Measurements from ENCODE around the gene SKAP2.

The SKAP2 gene

DNA sequence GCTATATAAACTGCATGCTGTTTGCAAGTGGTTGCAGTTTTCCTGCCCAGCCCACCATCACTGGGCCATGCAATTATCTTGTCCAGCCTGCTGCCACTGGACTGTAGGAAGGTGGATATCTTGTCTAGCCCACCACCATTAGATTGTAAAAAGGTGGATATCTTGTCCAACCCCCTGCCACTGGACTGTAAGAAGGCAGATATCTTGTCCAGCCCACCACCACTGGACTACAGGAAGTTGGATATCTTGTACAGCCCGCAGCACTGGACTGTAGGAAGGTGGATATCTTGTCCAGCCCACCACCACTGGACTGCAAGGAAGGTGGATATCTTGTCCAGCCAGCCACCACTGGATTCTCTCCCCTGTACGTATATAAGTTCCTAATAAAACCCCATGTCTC is 69.8 kb downstream of the SKAP2 start:
- H3K23ac ChIP-seq (ENCODE audit: low read length) = no peak overlapping the region
- H4K12ac ChIP-seq (ENCODE audit: low read depth, low read length) = no peak overlapping the region
- no peaks in the 10 kb centered on the region for H3K36me3 ChIP-seq (ENCODE audit: control insufficient read depth in 1 of 2, insufficient read depth in 2 of 2, low read length in 2 of 2)
- H3K4me2 ChIP-seq (ENCODE audit: low read length) = no peak overlapping the region
- no CpG with 5 or more reads among the region's 2 CpGs for WGBS (ENCODE audit: extremely low coverage, insufficient coverage, insufficient read length)
- no peak overlapping the region for H3K14ac ChIP-seq (ENCODE audit: low read length)
- no peak overlapping the region for H3K4ac ChIP-seq (ENCODE audit: low read depth, low read length)
- no peaks in the 10 kb centered on the region for H3K79me1 ChIP-seq (ENCODE audit: low read length)
- H3K9me3 ChIP-seq (ENCODE audit: insufficient read depth, low read depth, low read length) = no peaks in the 10 kb centered on the region
- no peak overlapping the region for H2AFZ ChIP-seq (ENCODE audit: insufficient read depth, low read length, poor library complexity)
- no peaks in the 10 kb centered on the region for H3K27me3 ChIP-seq (ENCODE audit: insufficient read depth, low read length)
- no peak overlapping the region for H2BK5ac ChIP-seq (ENCODE audit: low read depth, low read length, poor library complexity)
- no peaks in the 10 kb centered on the region for H3K79me2 ChIP-seq (ENCODE audit: control insufficient read depth, insufficient read depth, low read length, poor library complexity)
- no peak overlapping the region for H3K27ac ChIP-seq (ENCODE audit: low read depth, low read length)
- no peak overlapping the region for H2AK5ac ChIP-seq (ENCODE audit: low read length)
- no peak for DNase-seq
- H3K4me3 ChIP-seq (ENCODE audit: low read depth, low read length) = no peak overlapping the region
- no peak overlapping the region for H3K18ac ChIP-seq (ENCODE audit: low read length)
- no peak overlapping the region for H4K8ac ChIP-seq (ENCODE audit: low read depth, low read length)
- no peak overlapping the region for H3K9ac ChIP-seq (ENCODE audit: low read length)
- H2BK12ac ChIP-seq (ENCODE audit: low read length) = no peak overlapping the region
- H4K91ac ChIP-seq (ENCODE audit: low read depth, low read length) = no peak overlapping the region
- H3K4me1 ChIP-seq (ENCODE audit: control insufficient read depth in 1 of 2, insufficient read depth in 2 of 2, low read length in 2 of 2) = no peaks in the 10 kb centered on the region
- no peak overlapping the region for H2BK120ac ChIP-seq (ENCODE audit: insufficient read depth, low read length, poor library complexity)

GRCh38 chr7:26792576-26792975 is 71.8 kb downstream of the SKAP2 start:
- Histone ChIP-seq H3K23ac (ENCODE audit: low read length) (no peak overlapping the region), H3K79me1 (ENCODE audit: low read length) (no peaks in the 10 kb centered on the region), H2BK12ac (ENCODE audit: low read length) (no peak overlapping the region), H2AK5ac (ENCODE audit: low read length) (no peak overlapping the region), H3K79me2 (ENCODE audit: control insufficient read depth, insufficient read depth, low read length, poor library complexity) (no peaks in the 10 kb centered on the region), H3K14ac (ENCODE audit: low read length) (no peak overlapping the region), H3K4ac (ENCODE audit: low read depth, low read length) (no peak overlapping the region), H4K91ac (ENCODE audit: low read depth, low read length) (no peak overlapping the region), H3K9ac (ENCODE audit: low read length) (no peak overlapping the region), H4K8ac (ENCODE audit: low read depth, low read length) (no peak overlapping the region), H2AFZ (ENCODE audit: insufficient read depth, low read length, poor library complexity) (no peak overlapping the region), H3K4me1 (ENCODE audit: control insufficient read depth in 1 of 2, insufficient read depth in 2 of 2, low read length in 2 of 2) (no peaks in the 10 kb centered on the region), H2BK120ac (ENCODE audit: insufficient read depth, low read length, poor library complexity) (no peak overlapping the region), H3K27me3 (ENCODE audit: insufficient read depth, low read length) (no peaks in the 10 kb centered on the region), H3K18ac (ENCODE audit: low read length) (no peak overlapping the region), H3K4me2 (ENCODE audit: low read length) (no peak overlapping the region), H3K27ac (ENCODE audit: low read depth, low read length) (no peak overlapping the region), H3K36me3 (ENCODE audit: control insufficient read depth in 1 of 2, insufficient read depth in 2 of 2, low read length in 2 of 2) (no peaks in the 10 kb centered on the region), H2BK5ac (ENCODE audit: low read depth, low read length, poor library complexity) (no peak overlapping the region), H3K4me3 (ENCODE audit: low read depth, low read length) (no peak overlapping the region), H3K9me3 (ENCODE audit: insufficient read depth, low read depth, low read length) (no peaks in the 10 kb centered on the region), H4K12ac (ENCODE audit: low read depth, low read length) (no peak overlapping the region)
- DNase-seq = no peak

- no peak for DNase-seq
- H3K9ac ChIP-seq (ENCODE audit: low read length) = no peak overlapping the region
- H2BK120ac ChIP-seq (ENCODE audit: insufficient read depth, low read length, poor library complexity) = no peak overlapping the region
- H3K27me3 ChIP-seq (ENCODE audit: insufficient read depth, low read length) = no peaks in the 10 kb centered on the region
- H3K4me2 ChIP-seq (ENCODE audit: low read length) = no peak overlapping the region
- no peak overlapping the region for H3K14ac ChIP-seq (ENCODE audit: low read length)
- no peak overlapping the region for H2BK5ac ChIP-seq (ENCODE audit: low read depth, low read length, poor library complexity)
- no peak overlapping the region for H4K12ac ChIP-seq (ENCODE audit: low read depth, low read length)
- H3K4ac ChIP-seq (ENCODE audit: low read depth, low read length) = no peak overlapping the region
- H3K18ac ChIP-seq (ENCODE audit: low read length) = no peak overlapping the region
- H3K36me3 ChIP-seq (ENCODE audit: control insufficient read depth in 1 of 2, insufficient read depth in 2 of 2, low read length in 2 of 2) = no peaks in the 10 kb centered on the region
- no peaks in the 10 kb centered on the region for H3K4me1 ChIP-seq (ENCODE audit: control insufficient read depth in 1 of 2, insufficient read depth in 2 of 2, low read length in 2 of 2)
- no peak overlapping the region for H2AFZ ChIP-seq (ENCODE audit: insufficient read depth, low read length, poor library complexity)
- no peaks in the 10 kb centered on the region for H3K79me1 ChIP-seq (ENCODE audit: low read length)
- no peak overlapping the region for H3K4me3 ChIP-seq (ENCODE audit: low read depth, low read length)
- no peak overlapping the region for H3K23ac ChIP-seq (ENCODE audit: low read length)
- no peak overlapping the region for H4K91ac ChIP-seq (ENCODE audit: low read depth, low read length)
- H3K9me3 ChIP-seq (ENCODE audit: insufficient read depth, low read depth, low read length) = no peaks in the 10 kb centered on the region
- no peak overlapping the region for H4K8ac ChIP-seq (ENCODE audit: low read depth, low read length)
- no peak overlapping the region for H3K27ac ChIP-seq (ENCODE audit: low read depth, low read length)
- H2BK12ac ChIP-seq (ENCODE audit: low read length) = no peak overlapping the region
- no peaks in the 10 kb centered on the region for H3K79me2 ChIP-seq (ENCODE audit: control insufficient read depth, insufficient read depth, low read length, poor library complexity)
- no peak overlapping the region for H2AK5ac ChIP-seq (ENCODE audit: low read length)
Observed at GRCh38 chr7:26792006-26792405, 72.4 kb downstream of the SKAP2 start.

DNA sequence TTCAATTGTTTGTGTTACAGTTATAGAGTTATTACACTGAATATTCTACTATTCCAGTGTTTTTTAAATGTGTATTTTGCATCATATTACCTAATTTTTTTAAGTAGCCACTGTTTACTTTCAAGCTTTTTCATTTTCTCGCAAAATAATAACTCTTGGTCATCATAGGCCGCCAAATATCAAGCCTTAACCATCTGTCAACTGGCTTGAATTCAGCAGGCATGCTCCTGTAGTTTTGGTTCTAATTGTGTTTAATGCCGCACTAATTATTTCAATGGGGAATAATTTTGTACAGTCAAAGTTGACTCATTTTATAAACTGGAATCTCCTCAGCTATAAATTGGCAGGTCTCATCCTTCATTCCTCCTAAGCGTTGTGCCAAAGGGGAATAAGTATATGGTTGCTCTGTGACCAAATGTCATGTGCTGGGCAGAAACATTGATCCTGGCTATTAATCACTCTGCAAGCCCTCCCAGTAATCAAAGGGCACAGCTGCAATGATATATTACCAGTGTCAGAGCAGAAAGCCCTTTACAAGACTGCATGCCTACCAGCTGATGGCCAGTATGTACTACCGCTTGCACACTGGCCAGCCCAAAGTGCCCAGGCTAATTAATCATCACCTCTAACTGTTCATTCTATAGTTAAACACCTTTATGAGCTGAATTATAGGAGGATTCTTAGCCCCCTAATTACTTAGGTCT is 74.8 kb downstream of the SKAP2 start:
- Histone ChIP-seq H3K18ac (ENCODE audit: low read length) (no peak overlapping the region), H3K27me3 (ENCODE audit: insufficient read depth, low read length) (no peaks in the 10 kb centered on the region), H2AK5ac (ENCODE audit: low read length) (no peak overlapping the region), H3K23ac (ENCODE audit: low read length) (no peak overlapping the region), H3K4ac (ENCODE audit: low read depth, low read length) (no peak overlapping the region), H3K9ac (ENCODE audit: low read length) (no peak overlapping the region), H3K4me1 (ENCODE audit: control insufficient read depth in 1 of 2, insufficient read depth in 2 of 2, low read length in 2 of 2) (no peaks in the 10 kb centered on the region), H4K8ac (ENCODE audit: low read depth, low read length) (no peak overlapping the region), H3K36me3 (ENCODE audit: control insufficient read depth in 1 of 2, insufficient read depth in 2 of 2, low read length in 2 of 2) (no peaks in the 10 kb centered on the region), H3K4me2 (ENCODE audit: low read length) (no peak overlapping the region), H3K79me1 (ENCODE audit: low read length) (no peaks in the 10 kb centered on the region), H4K12ac (ENCODE audit: low read depth, low read length) (no peak overlapping the region), H3K4me3 (ENCODE audit: low read depth, low read length) (no peak overlapping the region), H2AFZ (ENCODE audit: insufficient read depth, low read length, poor library complexity) (no peak overlapping the region), H3K9me3 (ENCODE audit: insufficient read depth, low read depth, low read length) (no peaks in the 10 kb centered on the region), H4K91ac (ENCODE audit: low read depth, low read length) (no peak overlapping the region), H3K14ac (ENCODE audit: low read length) (no peak overlapping the region), H3K79me2 (ENCODE audit: control insufficient read depth, insufficient read depth, low read length, poor library complexity) (no peaks in the 10 kb centered on the region), H2BK5ac (ENCODE audit: low read depth, low read length, poor library complexity) (no peak overlapping the region), H3K27ac (ENCODE audit: low read depth, low read length) (no peak overlapping the region), H2BK12ac (ENCODE audit: low read length) (no peak overlapping the region), H2BK120ac (ENCODE audit: insufficient read depth, low read length, poor library complexity) (no peak overlapping the region)
- WGBS (ENCODE audit: extremely low coverage, insufficient coverage, insufficient read length) = no CpG with 5 or more reads among the region's 5 CpGs
- no peak for DNase-seq
